ENCODE results near the gene SAP30L. TPM values are rescaled to one million over a fixed set of nuclear protein-coding genes. Genes with fewer than 3 reads are reported as not detected.

The SAP30L gene
- total RNA-seq, 1 experiment from 2014 or later = 17.3 TPM

DNA sequence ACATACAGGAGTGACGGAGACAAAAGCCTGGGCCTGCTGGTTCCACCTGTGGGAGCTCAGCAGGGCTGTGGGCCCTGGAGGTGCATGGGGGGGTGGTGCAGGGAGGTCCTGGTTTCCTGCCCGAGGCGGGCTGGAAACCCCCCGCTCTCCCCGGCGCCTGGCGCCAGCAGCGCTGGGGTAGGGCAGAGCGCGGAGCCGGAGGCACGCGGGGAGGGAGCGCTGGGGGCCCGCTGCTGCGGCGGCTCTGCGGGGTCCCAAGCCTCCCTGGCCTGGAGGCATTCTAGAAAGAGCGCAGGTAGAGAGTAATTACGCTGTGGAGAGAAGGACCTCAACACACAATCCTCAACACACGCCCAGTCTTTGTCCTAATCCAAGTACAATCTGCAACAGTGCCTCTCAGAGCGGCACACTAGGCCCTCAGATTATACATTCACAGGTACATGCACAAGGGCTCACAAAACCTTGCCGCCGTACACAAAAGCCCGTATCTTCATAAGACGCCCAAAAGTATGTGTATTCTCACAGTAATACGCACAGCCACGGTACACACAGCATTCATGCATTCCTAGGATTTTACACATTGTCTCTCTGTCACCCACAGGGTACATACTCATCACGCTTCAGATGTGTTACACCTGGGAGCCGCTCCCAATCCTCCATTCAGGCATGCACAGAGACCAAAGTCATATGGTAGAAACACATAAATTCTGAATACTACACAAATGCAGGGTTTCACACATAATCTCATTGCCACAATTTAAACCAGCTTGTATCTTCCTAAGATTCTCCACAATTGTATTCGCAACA lies 34.4 kb downstream of the SAP30L start:
- DNase-seq (ENCODE audit: low read depth) = no peak

DNA sequence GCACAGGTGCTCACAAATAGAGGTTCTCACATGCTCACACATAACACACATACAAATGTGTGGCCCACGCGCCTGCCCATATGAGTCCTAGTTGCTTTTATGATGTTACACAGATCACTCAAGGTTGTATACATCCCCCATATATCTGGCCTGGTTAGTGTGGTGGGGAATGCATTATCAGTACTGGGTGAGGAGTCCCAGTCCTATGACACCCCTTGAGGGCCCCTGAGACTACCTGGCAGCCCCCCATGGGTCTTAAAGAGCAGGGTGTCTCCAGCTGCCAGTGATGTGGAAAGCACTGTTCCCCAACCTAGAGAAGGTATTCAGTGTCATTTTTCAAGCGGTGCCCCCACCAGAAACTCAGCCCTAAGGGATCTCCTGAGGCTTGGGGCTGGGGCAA lies 35.0 kb downstream of the SAP30L start:
- no peak for DNase-seq (ENCODE audit: low read depth)

DNA sequence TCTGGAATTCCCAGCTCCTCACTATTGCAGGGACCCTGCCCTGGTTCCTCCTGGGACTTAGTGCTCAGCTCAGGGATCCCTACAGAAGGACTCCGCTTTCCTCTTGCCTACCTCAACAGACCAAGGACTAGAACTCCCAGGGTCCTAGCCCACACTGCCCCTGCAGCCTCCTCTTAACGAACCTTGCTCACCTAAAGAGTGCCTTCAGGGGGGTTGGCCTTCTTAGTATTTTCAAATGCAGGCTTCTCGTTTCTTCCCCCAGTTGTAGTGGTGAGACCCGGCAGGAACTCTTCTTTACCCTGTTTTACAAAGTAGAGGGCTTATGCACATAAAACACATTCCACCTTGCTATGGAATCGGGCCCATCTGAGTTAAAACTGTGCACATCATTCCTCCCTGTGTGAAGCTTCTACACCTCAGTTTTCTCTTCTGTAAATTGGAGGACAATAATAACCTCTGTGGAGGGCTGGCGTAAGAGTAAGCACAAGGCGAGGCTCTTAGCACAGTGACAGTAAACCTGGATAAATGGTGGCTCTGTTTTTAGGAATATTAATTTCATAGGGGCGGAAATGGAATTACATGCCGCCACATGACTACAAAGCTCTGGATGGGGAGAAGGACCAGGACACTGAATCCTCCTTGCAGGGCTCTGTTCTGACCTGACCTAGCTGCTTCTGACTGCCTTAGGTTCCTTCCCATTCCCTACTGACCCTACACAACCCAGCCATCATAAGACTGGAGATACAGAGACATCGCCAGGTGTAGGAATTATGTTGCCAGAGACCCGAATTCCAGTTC lies 36.0 kb downstream of the SAP30L start:
- no peak for DNase-seq (ENCODE audit: low read depth)

DNA sequence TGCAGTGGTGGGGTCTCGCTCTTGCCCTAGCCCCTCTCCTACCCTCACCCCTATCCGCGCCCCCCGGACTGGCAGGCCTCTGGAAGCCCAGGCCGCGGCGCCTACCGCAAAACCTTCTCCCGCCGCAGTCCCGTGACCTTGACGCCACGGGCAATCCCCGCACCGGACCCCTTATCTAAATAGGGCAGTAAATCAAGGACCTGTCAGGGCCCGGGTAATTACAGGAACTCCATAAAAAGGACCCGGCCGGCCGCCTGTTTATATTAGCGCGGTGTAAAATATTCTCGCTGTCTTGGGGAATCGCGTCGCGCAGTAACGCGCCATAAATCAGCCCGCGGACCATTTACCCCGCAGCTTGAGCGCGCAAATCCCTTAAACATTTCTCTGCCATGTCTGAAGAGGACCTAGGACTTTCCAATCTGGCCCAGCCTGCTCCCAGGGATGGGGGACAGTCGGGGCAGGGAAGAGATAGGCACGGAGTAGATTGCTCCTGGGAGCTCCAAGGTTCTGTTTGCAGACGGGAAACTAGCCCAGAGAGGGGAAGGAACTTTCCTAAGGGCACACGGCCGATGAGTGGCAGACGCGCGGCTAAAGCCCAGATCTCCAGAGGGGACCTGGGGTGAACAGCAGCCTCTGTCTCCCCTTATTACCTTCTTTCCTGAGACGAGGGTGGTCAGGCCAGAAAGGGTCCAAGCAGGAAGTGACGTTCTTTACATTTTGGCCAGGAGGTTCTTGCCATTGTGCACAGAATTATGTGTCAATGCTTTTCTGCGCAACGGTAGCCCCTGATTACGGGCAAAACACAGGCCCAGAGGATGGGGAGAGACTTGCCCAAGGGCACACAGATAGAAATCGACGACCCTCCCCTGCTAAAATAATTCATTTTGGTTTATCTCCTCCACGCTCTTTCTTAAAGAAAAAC lies 37.0 kb downstream of the SAP30L start:
- no peak for DNase-seq (ENCODE audit: low read depth)

DNA sequence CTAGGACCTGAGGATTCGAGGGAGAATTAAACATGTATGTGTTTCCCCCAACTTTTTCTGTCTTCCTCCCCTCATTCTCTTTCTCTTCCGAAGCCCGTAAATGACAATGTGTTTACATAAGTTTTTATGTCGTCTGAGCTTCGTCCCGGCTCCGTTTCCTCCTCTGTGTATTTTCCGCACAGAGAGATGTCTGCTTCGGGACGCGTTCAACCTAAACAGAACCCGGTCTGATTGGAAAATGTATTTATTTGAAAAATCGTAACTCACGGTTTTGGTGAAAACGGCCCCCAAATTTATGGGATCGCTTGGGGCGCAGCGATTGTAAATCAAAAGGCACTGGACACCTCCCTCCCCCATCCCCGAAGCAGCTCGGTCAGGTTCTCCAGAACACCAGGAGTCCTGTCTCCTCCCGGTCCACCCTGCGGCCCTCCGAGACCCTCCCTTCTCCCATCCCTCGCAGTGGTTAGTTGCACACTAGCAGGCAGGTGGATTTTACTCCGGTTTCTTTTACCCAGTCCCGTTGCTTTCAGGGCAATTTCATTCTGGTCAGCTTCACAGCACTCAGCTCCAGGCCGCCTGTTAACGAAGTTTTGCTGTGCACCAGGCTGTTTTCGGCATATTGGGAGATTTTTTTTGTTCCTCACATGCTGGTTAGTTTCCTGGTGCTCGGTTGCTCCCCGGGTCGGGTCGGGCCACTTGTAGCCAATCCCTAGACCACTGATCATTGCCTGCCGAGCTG lies 38.0 kb downstream of the SAP30L start:
- no peak for DNase-seq (ENCODE audit: low read depth)

DNA sequence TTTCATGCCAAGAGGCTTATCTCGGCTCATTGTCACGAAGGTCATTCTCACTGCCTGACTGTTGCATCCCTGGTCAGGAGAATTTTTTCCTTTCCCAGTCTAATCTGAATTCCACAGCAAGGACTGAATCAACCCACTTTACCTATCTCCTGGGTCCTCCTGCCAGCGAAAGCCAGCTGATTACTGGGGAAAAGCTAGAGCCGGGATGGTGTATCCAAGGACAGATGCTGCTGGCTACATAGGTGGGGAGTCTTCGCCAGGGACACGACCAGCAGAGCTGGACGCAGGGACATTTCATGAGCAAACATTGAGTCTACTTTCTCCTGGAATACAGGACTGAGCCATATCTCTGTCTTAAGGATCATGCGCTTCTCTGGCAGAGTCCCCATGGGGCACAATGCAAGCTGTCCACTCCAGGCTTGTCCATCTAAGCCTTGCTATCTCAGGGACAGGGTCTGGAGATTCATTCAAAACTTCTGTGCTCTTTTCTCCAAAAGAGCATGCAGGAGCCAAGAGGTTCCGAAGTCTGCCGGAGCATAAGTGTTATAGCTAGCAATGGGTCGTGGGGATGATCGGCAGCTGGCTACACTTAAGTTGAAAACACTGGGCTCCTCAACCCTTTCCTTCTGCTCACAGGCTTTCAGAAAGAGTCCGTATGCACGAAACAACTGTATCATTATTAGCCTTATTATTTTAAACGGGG lies 38.7 kb downstream of the SAP30L start:
- no peak for DNase-seq (ENCODE audit: low read depth)

DNA sequence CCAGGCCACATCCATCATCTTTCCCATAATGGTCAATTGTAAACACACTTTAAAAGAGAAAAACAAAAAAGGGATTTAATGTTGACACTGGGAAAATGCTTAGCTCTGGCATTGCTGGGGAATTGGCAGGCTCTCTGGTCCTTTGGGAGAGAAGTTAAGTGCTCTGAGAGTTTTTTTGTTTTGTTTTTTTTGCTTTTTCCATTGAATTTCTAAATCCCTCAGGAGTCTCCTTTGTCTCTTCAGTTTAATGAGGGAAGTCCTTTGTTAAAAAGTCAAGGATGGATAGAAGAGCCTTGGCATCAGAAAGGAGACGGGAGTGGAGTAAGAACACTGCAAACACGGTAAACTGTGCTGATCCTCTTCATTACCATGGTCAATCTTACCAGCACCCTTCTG lies 39.3 kb downstream of the SAP30L start:
- DNase-seq (ENCODE audit: low read depth) = no peak

DNA sequence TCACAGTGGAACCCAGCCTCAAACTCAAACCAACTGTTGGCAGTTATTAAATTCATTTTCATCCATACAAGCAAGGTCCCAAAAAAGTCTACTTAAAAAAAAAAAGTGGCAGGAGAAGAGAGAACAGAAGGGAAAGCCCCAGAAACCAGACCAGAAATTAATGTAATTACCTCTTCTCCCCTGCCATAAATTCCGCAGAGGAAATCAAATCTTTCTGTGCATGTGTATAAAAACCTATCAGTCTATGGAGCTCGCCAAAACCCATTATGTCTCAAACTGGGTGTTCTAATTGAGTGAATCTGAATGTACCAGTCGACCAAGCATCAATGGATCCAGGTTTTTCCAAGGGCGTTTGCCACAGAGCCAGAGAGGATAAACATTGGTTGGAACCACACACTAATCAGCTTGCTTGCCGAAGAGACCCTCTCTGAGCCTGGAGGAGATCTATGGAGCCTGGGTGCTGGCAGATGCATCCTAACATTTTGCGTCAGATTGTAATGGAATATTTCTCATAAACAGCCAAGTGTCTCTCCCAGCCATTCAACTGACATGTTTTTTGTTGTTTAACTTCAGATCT lies 40.1 kb downstream of the SAP30L start:
- DNase-seq (ENCODE audit: low read depth) = no peak

DNA sequence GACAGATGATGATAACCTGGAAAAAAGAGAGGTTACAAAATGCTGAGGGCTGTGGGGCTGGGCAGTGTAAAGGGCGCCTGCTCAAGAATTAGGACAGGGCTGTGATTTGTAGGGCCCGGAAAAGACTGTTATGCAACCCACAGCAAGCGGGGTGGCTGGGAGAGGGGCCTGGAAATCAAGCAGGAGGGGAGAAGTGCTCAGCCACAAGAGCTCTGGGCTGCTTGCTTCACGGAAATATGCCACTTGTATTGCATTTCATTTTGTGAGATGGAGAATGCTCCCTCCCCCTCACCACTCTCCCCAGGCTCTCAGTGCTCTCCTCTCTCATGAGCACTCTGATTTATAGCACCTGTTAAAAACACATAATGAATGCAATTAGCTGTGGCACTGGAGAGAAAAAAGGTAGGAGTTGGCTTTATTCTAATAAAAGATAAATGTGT lies 40.6 kb downstream of the SAP30L start:
- DNase-seq (ENCODE audit: low read depth) = no peak

DNA sequence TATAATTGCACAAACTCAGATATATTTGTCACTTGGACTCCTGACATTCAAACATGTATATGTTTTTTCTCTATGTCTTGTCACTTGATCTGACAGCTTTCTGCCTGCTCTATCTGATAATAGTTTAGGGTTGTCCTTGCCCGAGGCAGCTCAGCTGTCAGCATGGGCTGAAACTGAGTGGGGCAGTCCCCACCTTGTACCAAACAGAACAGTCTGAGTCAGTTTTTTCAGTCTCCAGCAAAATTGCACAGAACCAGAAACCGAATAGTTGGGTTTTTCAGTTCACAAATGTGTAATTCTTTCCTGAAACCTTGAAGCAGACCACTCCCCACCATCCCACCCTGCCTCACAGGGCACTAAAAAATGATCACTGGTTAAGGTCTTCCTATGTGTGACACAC lies 41.7 kb downstream of the SAP30L start:
- DNase-seq (ENCODE audit: low read depth) = no peak

DNA sequence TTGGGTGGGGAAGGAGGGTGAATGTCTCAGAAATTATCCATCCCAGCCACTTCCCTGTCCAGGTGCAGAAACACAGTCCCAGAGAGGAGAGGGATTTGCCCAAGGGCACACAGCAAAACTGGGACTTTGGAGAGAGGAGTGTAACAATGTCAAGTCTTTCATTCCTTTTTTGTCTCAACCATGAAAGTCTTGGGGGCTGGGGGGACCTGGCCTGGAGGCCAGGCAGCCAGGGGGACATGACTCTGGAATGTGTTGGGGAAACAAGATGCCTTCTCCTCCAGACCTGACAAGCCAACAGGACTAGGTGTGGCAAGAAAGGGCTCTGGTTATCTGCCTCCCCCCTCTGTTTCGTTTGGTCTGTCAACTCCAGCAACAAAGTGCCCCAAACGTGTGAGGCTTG lies 46.1 kb downstream of the SAP30L start:
- DNase-seq (ENCODE audit: low read depth) = no peak

DNA sequence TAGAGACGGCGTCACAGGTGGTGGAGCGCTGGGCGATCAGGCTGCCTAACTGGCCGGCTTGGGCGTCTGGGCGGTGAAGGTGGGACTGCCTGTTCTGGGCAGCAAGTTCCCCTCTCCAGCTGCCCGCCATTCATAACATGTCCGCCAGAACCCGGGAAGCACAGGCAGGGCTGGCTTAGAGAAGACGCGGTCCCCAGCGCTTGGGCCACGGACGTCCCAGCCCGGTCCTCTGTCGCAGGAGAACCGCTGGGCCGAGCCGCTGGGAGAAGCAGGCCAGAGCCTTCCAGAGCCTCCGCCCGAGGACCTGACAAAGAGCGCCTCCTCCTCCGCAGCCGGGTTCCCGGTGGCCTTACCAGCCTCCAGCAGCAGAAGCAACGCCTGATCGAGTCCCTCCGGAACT lies 47.5 kb downstream of the SAP30L start:
- no peak for DNase-seq (ENCODE audit: low read depth)

DNA sequence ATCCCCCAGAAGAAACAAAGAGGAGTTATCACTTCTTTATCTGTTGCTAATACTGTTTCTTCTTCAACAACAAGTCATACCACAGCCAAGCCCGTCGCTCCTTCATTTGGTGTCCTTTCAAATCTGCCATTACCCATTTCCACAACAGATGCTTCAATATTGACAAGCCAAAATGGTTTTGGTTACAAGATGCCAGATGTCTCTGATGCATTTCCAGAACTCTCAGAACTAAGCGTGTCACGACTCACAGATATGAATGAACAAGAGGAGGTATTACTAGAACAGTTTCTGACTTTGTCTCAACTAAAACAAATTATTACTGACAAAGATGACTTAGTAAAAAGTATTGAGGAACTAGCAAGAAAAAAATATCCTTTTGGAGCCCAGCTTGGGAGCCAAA lies 48.2 kb downstream of the SAP30L start:
- no peak for DNase-seq (ENCODE audit: low read depth)

DNA sequence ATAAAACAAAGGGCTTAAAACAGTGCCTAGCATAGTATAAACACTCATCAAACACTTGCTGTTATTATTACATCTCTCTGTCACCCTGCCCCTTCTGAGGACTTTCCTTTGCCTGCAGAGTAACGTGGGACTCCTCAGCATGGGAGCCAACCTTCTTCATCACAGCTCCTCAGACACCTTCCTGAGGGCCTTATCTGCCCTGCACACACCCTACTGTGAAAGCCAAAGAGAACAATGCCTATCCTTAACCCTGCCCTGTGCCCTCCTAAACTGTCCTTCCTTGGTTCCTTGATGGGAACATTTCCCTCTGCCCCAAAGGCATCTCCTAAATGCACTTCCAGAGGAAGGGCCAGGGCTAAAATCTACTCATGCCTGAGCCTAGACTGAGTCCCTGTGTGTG lies 52.8 kb downstream of the SAP30L start:
- no peak for DNase-seq (ENCODE audit: low read depth)

DNA sequence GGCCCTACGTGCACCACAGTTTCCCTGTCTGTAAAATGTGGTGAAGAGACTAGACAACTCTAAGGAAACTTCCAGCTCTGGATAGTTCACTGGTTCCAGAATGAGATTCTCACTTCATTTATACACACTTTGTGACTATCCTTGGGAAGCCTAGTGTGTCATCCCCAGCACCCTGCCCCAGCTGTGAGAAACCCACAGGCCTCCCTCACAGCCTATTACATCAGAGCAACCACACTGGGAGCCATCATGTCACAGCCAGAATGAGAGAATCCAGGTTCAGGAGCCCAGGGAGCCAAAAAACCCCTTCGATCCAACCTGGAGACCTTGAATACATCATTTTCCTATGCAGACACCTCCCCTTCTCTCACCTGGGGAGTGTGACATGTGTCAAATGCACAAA lies 53.2 kb downstream of the SAP30L start:
- no peak for DNase-seq (ENCODE audit: low read depth)

DNA sequence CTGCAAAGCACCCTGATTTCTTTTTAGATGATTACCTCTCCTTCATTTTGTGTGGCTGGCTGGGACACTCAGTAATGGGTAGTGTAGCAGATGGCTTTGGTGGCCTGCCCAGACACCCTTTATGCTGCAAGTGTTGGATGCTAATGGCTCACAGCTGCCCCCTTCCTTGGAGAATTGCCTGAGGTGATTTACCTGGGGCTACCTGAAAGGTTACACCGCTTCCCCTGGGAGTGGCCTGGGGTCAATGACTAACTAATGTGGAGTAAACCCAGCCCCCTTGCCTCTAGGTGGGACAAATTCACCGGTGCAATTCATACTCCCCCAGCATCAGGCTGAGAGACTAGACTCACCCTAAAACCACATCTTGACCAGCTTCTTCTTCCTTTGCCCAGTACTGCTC lies 55.8 kb downstream of the SAP30L start:
- DNase-seq (ENCODE audit: low read depth) = no peak

DNA sequence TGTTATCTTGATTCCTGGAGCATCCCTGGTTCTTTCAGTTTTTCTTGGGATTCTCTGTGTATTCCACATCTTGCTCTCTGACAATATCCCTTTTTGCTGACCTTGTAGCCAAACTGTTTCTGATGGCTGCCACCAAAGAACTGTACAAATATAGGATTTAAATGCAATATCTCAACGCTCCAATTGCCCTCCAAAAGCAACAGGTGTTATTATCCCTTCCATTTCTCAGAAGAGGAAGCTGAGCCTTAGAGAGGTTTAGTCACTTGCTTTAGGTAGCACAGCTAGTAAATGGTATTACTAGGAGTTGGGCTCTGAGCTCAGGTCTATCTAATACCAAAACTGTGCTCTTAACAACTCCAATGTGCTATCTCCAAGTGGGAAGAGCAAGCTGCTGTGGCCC lies 56.4 kb downstream of the SAP30L start:
- DNase-seq (ENCODE audit: low read depth) = no peak

DNA sequence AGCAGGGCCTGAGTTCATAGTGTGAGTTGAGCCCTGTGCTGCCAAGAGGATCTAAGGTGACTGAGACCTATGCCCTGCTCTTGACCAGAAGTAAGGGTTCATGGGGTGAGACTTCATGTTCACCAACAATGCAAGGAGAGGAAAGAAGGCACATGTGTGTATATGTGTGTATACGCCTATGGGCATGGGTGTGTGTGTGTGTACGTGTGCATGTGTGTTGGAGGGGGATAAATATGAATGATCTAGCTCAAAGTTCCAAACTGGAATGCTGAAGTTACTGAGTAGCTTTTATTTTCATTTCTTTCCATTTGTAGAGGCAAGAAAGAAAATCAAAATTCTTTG lies 57.9 kb downstream of the SAP30L start:
- no peak for DNase-seq (ENCODE audit: low read depth)

DNA sequence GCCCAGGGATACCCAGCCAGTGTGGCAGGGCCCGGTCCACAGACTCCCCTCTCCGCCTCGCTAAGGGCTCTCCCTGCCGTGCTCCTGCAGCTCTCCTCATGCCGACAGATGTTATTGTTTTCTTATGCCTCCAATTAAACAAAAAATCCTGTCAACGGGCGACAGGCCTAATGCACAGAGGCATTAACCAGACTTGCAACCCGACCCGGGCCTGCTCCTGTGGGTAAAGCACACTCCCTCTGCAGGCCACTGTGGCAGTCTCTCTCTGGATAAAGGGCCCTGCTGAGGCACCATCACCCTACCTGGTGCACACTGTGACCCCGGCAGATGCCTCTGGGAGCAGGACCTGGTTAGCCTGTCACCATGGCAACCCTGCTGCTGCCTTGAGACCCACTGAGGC lies 59.8 kb downstream of the SAP30L start:
- no peak for DNase-seq (ENCODE audit: low read depth)

DNA sequence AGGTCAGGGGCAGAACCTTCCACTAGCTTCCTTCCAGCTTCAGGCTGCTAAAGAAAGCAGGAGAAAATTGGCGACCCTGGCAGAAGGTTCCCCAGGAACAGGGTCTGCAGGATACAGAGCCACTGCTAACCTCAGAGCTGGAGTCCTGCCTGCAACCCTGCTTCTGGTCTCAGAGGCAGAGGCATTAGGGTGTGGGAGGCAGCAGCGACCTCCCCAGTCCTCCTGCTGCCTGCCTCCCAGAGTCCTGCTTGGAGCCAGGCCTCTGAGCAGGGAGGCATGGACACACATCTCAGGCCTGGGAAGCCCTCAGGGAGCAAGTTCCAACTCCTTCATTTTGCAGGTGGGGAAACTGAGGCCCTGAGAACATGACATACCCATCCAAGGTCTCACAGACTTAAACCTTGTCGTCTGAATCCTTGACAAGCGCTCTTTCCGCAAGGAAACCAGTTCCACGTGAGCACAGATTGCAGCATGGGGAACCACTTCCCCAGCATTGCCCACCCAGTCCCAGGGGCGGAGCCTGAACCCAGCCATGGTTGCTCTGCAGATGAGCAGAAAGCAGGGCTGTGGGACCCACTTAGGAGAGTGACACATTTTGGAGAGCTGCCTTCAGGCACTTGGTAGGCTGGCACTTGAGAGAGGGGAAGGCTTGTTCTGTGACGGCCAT lies 60.4 kb downstream of the SAP30L start:
- DNase-seq (ENCODE audit: low read depth) = no peak

All from LHCN-M2 (cell line).